Mesendoderm (in vitro differentiated cells): ENCODE data around the gene NCAPH2.

ENCODE experiments used
- DNase-seq: peaks from one replicate; pipeline ENCODE4 v3.0.0; 2013
- H2AK5ac ChIP-seq: 2 replicates; pipeline ENCODE4 v1.6.1; 2013; ENCODE audit warnings: low read length, inconsistent platforms
- H2BK120ac ChIP-seq: 2 replicates; pipeline ENCODE4 v1.6.1; 2013; ENCODE audit warnings: low read depth, mild to moderate bottlenecking, low read length, moderate library complexity, mixed read lengths
- H2BK15ac ChIP-seq: replicated peaks from 2 replicates; pipeline ENCODE4 v1.6.1; 2013; ENCODE audit warnings: low read depth, mild to moderate bottlenecking, moderate library complexity
- H2BK5ac ChIP-seq: 2 replicates; pipeline ENCODE4 v1.6.1; 2013; ENCODE audit warnings: low read length, inconsistent platforms
- H3K18ac ChIP-seq: 2 replicates; pipeline ENCODE4 v1.6.1; 2013; ENCODE audit warnings: mild to moderate bottlenecking, low read length, mixed read lengths
- H3K23ac ChIP-seq: one replicate; pipeline ENCODE4 v1.6.1; 2013; ENCODE audit warnings: low read length
- H3K27ac ChIP-seq: 2 replicates; pipeline ENCODE4 v1.5.1; 2013; ENCODE audit warnings: low read depth, mild to moderate bottlenecking, inconsistent platforms, low read length, moderate library complexity
- H3K27me3 ChIP-seq: 2 replicates; pipeline ENCODE4 v1.6.1; 2013; ENCODE audit warnings: low read length, control low read depth, mild to moderate bottlenecking, inconsistent platforms; ENCODE audit not compliant: insufficient read depth, poor library complexity
- H3K36me3 ChIP-seq: 2 replicates; pipeline ENCODE4 v1.6.1; 2013; ENCODE audit warnings: low read length, inconsistent platforms; ENCODE audit not compliant: control insufficient read depth, insufficient read depth
- H3K4ac ChIP-seq: one replicate; pipeline ENCODE4 v1.6.1; 2013; ENCODE audit warnings: low read depth, mild to moderate bottlenecking, low read length, moderate library complexity
- H3K4me1 ChIP-seq: 2 replicates; pipeline ENCODE4 v1.6.1; 2013; ENCODE audit warnings: low read depth, low read length, inconsistent platforms; ENCODE audit not compliant: control insufficient read depth
- H3K4me2 ChIP-seq: 2 replicates; pipeline ENCODE4 v1.6.1; 2013; ENCODE audit warnings: low read length
- H3K4me3 ChIP-seq: 2 replicates; pipeline ENCODE4 v1.5.1; 2013; ENCODE audit warnings: mild to moderate bottlenecking, low read length
- H3K56ac ChIP-seq: one replicate; pipeline ENCODE4 v1.6.1; 2013; ENCODE audit warnings: low read length
- H3K79me1 ChIP-seq: 2 replicates; pipeline ENCODE4 v1.6.1; 2013; ENCODE audit warnings: low read length, inconsistent platforms
- H3K79me2 ChIP-seq: 2 replicates; pipeline ENCODE4 v1.6.1; 2013; ENCODE audit warnings: mild to moderate bottlenecking, low read length; ENCODE audit not compliant: control insufficient read depth, insufficient read depth
- H3K9ac ChIP-seq: 2 replicates; pipeline ENCODE4 v1.6.1; 2013; ENCODE audit warnings: low read length, inconsistent platforms
- H4K5ac ChIP-seq: one replicate; pipeline ENCODE4 v1.6.1; 2013; ENCODE audit warnings: low read length
- H4K8ac ChIP-seq: one replicate; pipeline ENCODE4 v1.6.1; 2013; ENCODE audit warnings: low read depth, mild to moderate bottlenecking, control low read depth, low read length, moderate library complexity
- WGBS: extraction: QIAGEN DNeasy Blood & Tissue Kit; methylation state at CpG from one replicate; pipeline ENCODE4 v1.1.7; 2013; ENCODE audit warnings: low lambda C conversion rate, missing lambda C conversion rate; ENCODE audit not compliant: insufficient coverage; ENCODE audit errors: extremely low coverage; 5-methylcytosine and 5-hydroxymethylcytosine counted together

Gene NCAPH2

DNA sequence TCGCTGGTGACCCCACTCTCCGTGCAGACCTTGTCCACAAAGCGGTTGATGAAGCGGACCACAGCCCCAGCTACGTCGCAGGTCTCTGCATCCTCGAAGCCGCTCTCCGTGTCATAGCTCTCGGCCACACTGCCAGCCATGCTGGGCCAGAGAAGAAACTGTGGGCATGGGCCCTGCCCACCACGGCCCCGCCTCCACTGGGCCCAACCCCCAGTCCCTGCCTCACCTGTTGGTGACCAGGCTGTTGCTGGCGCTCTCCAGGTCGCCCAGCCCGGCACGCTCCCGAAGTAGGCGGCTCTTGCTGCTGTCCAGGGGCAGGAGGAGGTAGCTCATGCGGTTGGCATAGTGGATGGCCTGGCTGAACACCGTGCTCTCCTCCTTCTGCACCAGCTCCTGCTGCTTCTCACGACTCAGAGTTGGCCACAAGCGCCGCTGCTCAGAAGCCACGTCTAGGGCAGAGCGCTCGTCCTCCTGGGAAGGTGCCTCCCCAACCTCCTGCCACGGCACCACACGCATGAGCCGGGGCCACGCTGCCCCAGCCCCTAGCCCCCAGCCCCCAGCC is 46.0 kb upstream of the NCAPH2 start:
- Histone ChIP-seq H2BK5ac (no peak overlapping the region), H3K9ac (no peak overlapping the region), H3K4me2 (no peak overlapping the region), H3K4ac (no peak overlapping the region), H3K27ac (no peak overlapping the region), H3K4me1 (no peaks in the 10 kb centered on the region), H3K79me2 (no peaks in the 10 kb centered on the region), H3K56ac (no peak overlapping the region), H3K79me1 (no peaks in the 10 kb centered on the region), H3K36me3 (peaks cover 17% of the 10 kb centered on the region), H2BK120ac (no peak overlapping the region), H2BK15ac (no peak overlapping the region), H4K8ac (no peak overlapping the region), H4K5ac (no peak overlapping the region), H3K4me3 (no peak overlapping the region), H3K23ac (no peak overlapping the region), H2AK5ac (no peak overlapping the region), H3K18ac (no peak overlapping the region), H3K27me3 (no peaks in the 10 kb centered on the region)
- WGBS = no CpG with 5 or more reads among the region's 30 CpGs
- DNase-seq = no peak

DNA sequence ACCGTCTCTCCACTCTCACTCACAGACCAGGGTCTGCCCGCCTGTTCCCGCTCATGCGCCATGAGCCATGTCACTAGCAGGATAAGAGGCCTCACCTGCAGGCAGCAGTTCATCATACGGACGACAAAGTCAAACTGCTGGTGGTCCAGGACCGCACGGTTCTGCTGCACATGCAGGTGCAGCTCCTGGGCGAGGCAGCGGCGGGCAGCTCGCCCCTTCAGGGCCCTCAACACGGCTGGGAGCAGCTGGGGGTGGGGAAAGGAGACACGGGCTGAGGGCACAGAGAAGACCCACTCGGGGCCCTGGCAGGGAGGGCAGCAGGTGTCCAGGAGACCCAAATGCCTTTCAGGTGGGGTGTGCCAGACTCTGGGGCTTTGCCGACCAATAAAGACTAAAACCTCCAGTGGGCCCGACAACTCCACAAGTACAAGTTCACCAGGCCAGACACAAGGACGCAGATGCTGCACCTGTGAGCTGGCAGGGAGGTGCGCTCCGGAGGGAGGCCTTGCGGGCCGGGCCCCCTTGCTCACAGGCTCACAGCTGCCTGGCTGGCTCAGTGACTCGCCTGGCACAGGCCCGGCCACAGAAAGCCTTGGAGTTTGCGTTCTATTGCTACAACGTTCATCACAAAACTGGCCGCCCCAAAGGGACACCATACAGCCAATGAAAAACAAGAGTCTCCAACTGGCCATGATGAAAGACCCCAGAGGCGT is 44.7 kb upstream of the NCAPH2 start:
- Histone ChIP-seq H3K27ac (no peak overlapping the region), H3K4me2 (no peak overlapping the region), H4K8ac (no peak overlapping the region), H3K4ac (no peak overlapping the region), H3K79me2 (peaks cover 5% of the 10 kb centered on the region), H2BK15ac (no peak overlapping the region), H3K36me3 (peaks cover 18% of the 10 kb centered on the region), H3K4me1 (no peaks in the 10 kb centered on the region), H3K23ac (no peak overlapping the region), H3K79me1 (no peaks in the 10 kb centered on the region), H3K4me3 (no peak overlapping the region), H2BK120ac (no peak overlapping the region), H2AK5ac (no peak overlapping the region), H3K27me3 (no peaks in the 10 kb centered on the region), H4K5ac (no peak overlapping the region), H3K9ac (no peak overlapping the region), H3K56ac (no peak overlapping the region), H2BK5ac (no peak overlapping the region), H3K18ac (no peak overlapping the region)
- DNase-seq = no peak
- no CpG with 5 or more reads among the region's 28 CpGs for WGBS

DNA sequence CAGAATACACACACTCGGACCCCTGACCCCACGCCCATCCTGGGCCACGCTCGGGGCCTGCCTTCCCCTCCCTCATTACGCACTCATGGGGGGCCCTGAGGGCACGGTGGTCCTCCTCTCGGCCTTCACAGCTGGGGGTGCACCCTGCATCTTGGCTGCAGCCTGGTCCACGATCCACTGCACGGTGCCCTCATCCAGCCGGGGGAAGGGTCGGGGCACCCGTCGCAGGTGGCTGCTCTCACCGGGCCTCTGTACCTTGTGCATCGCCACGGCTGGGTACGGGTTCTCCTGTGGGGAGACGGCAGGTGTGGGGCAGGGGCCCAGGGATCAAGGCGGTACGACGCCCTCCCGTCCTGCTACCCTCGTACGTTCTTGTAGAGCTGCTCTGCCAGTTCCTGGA is 43.6 kb upstream of the NCAPH2 start:
- H2BK15ac ChIP-seq = no peak overlapping the region
- WGBS = no CpG with 5 or more reads among the region's 24 CpGs
- no peak for DNase-seq
- H3K56ac ChIP-seq = no peak overlapping the region
- no peak overlapping the region for H3K18ac ChIP-seq
- H3K4me3 ChIP-seq = no peak overlapping the region
- peaks cover 16% of the 10 kb centered on the region for H3K79me2 ChIP-seq
- H4K5ac ChIP-seq = no peak overlapping the region
- H2BK120ac ChIP-seq = no peak overlapping the region
- no peak overlapping the region for H3K27ac ChIP-seq
- no peak overlapping the region for H3K4ac ChIP-seq
- no peak overlapping the region for H3K23ac ChIP-seq
- no peak overlapping the region for H2AK5ac ChIP-seq
- peaks cover 3% of the 10 kb centered on the region for H3K4me1 ChIP-seq
- no peak overlapping the region for H3K9ac ChIP-seq
- H2BK5ac ChIP-seq = no peak overlapping the region
- peaks cover 7% of the 10 kb centered on the region for H3K79me1 ChIP-seq
- peaks cover 13% of the 10 kb centered on the region for H3K36me3 ChIP-seq
- H3K4me2 ChIP-seq = no peak overlapping the region
- no peaks in the 10 kb centered on the region for H3K27me3 ChIP-seq
- no peak overlapping the region for H4K8ac ChIP-seq

DNA sequence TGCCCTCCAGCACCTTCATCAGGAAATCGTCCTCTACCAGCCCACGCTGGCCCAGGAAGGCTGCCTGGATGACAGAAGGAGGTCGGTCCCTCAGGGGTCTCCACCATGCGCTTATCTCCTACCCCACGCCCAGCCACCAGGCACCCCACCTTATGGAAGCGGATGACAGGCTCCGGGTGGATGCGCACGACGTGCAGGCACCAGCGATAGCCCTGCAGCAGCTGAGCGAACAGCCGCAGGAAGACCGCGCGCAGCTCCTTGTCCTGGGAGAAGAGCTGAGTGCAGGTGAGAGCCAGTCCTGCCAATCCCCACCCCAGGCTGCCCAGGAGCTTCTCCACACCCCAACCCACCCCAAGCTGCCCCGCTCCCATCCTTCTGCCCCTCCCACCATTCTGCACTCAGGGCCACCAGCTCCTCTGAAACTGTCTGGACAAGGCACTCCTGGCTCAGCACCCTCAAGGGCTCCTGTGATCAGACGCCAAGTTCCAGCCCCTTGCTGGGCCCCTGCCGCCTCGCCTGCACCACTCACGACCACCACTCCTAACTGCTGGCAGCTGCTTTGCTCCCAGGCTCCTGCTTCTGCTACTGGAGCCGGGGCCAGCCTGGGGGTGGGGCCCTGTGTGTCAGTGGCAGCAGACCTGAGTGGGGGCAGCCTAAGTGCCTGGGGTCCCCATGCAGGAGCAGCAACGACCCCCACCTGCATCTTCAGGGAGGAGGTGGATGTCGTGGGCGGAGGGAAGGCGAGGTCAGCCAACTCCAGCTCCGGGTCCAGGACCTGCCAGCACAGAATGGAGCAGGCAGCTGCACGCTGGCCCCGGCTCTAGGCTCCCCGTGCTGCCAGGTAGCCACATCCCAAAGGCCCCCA is 42.7 kb upstream of the NCAPH2 start:
- no peak overlapping the region for H3K4me3 ChIP-seq
- H3K4ac ChIP-seq = no peak overlapping the region
- H3K79me1 ChIP-seq = peaks cover 7% of the 10 kb centered on the region
- no peak overlapping the region for H2BK15ac ChIP-seq
- H2BK5ac ChIP-seq = no peak overlapping the region
- no peak overlapping the region for H3K18ac ChIP-seq
- H3K9ac ChIP-seq = no peak overlapping the region
- H3K36me3 ChIP-seq = peaks cover 13% of the 10 kb centered on the region
- H3K79me2 ChIP-seq = peaks cover 17% of the 10 kb centered on the region
- no peak overlapping the region for H3K4me2 ChIP-seq
- H2AK5ac ChIP-seq = no peak overlapping the region
- DNase-seq = no peak
- H3K23ac ChIP-seq = no peak overlapping the region
- WGBS = no CpG with 5 or more reads among the region's 30 CpGs
- H3K4me1 ChIP-seq = peaks cover 6% of the 10 kb centered on the region
- H4K5ac ChIP-seq = no peak overlapping the region
- no peak overlapping the region for H3K56ac ChIP-seq
- no peak overlapping the region for H3K27ac ChIP-seq
- no peaks in the 10 kb centered on the region for H3K27me3 ChIP-seq
- H4K8ac ChIP-seq = no peak overlapping the region
- no peak overlapping the region for H2BK120ac ChIP-seq

DNA sequence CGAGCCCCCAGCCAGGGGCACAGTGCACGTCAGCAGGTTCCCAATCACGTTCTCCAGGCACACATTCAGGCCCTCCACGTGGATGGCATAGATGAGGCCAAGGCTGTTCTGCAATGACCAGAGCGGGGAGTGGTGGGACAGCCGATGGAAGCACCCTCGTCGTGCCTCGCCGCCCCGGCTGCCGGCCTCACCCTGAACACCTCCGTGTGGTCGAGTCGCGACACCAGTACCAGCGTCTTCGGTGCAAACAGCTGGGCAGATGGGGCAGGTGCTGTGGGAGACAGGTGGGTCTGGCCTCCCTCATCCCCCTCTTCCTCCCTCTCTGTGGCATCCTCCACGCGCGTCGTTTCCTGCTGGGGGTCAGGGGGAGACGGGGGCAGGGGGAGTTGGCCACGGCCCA is 40.7 kb upstream of the NCAPH2 start:
- WGBS = no CpG with 5 or more reads among the region's 24 CpGs
- no peak overlapping the region for H2BK5ac ChIP-seq
- H2BK15ac ChIP-seq = no peak overlapping the region
- no peak overlapping the region for H3K4me2 ChIP-seq
- no peak overlapping the region for H3K4me3 ChIP-seq
- peaks cover 12% of the 10 kb centered on the region for H3K4me1 ChIP-seq
- peaks cover 11% of the 10 kb centered on the region for H3K36me3 ChIP-seq
- no peak overlapping the region for H3K4ac ChIP-seq
- peaks cover 19% of the 10 kb centered on the region for H3K79me1 ChIP-seq
- DNase-seq = no peak
- peaks cover 36% of the 10 kb centered on the region for H3K79me2 ChIP-seq
- no peak overlapping the region for H3K56ac ChIP-seq
- H3K27ac ChIP-seq = no peak overlapping the region
- no peak overlapping the region for H3K9ac ChIP-seq
- H2BK120ac ChIP-seq = no peak overlapping the region
- no peak overlapping the region for H3K18ac ChIP-seq
- H3K23ac ChIP-seq = no peak overlapping the region
- H4K5ac ChIP-seq = no peak overlapping the region
- no peaks in the 10 kb centered on the region for H3K27me3 ChIP-seq
- no peak overlapping the region for H2AK5ac ChIP-seq
- no peak overlapping the region for H4K8ac ChIP-seq
